HepG2 (cell line): ENCODE measurements around the gene DEDD2. TPM values are rescaled to one million over a fixed set of nuclear protein-coding genes. Genes with fewer than 3 reads are reported as not detected.

Experiments
- ARNT2 ChIP-seq: sonication (generic); formaldehyde crosslinking; IDR thresholded peaks from 2 replicates; pipeline ENCODE4 v1.8.0; 2022; ENCODE audit warnings: mild to moderate bottlenecking, low read depth, missing genetic modification reagents, moderate library complexity
- ATF7 ChIP-seq, 2 experiments: fragments of 450-650 bp in 1 of 2; sonication (generic) in 1 of 2; formaldehyde crosslinking in 1 of 2; IDR thresholded peaks; 2 replicates each; pipeline versions ENCODE4 v1.4.0 to v1.6.1; 2016 to 2020; ENCODE audit warnings: antibody characterized with exemption in 1 of 2, mild to moderate bottlenecking in 1 of 2, missing genetic modification reagents in 1 of 2
- EEA1 ChIP-seq: sonication (generic); formaldehyde crosslinking; IDR thresholded peaks from 2 replicates; pipeline ENCODE4 v1.5.1; 2020; ENCODE audit warnings: mild to moderate bottlenecking, missing genetic modification reagents, borderline replicate concordance
- HES4 ChIP-seq: sonication (generic); formaldehyde crosslinking; IDR thresholded peaks from 2 replicates; pipeline ENCODE4 v1.9.0; 2021; ENCODE audit warnings: mild to moderate bottlenecking, missing genetic modification reagents, borderline replicate concordance
- ISL2 ChIP-seq: sonication (generic); formaldehyde crosslinking; IDR thresholded peaks from 2 replicates; pipeline ENCODE4 v1.5.0; 2020; ENCODE audit warnings: missing genetic modification reagents
- MXD4 ChIP-seq: IDR thresholded peaks from 2 replicates; pipeline ENCODE4 v1.6.1; 2016; ENCODE audit warnings: mild to moderate bottlenecking, missing biosample characterization, missing genetic modification reagents
- MXI1 ChIP-seq: IDR thresholded peaks from 3 replicates; pipeline ENCODE4 v1.6.1; 2012; ENCODE audit warnings: low read depth, low read length, inconsistent platforms, borderline replicate concordance
- POGZ ChIP-seq: sonication (generic); formaldehyde crosslinking; IDR thresholded peaks from 2 replicates; pipeline ENCODE4 v1.4.0; 2020; ENCODE audit warnings: mild to moderate bottlenecking, missing genetic modification reagents
- RBFOX2 ChIP-seq: fragments of 200-400 bp; formaldehyde crosslinking; IDR thresholded peaks from 2 replicates; pipeline ENCODE4 v1.6.1; 2017; ENCODE audit warnings: low read depth, mild to moderate bottlenecking, low read length
- SALL2 ChIP-seq: sonication (generic); formaldehyde crosslinking; IDR thresholded peaks from 2 replicates; pipeline ENCODE4 v1.8.1; 2023; ENCODE audit warnings: mild to moderate bottlenecking, missing genetic modification reagents, inconsistent platforms
- TAF15 ChIP-seq: fragments of 200-400 bp; formaldehyde crosslinking; IDR thresholded peaks from one replicate; pipeline ENCODE4 v1.6.1; 2018; ENCODE audit warnings: mild to moderate bottlenecking, low read depth, low read length; ENCODE audit not compliant: poor library complexity, severe bottlenecking
- ZBTB42 ChIP-seq: sonication (generic); formaldehyde crosslinking; IDR thresholded peaks from 2 replicates; pipeline ENCODE4 v1.5.0; 2020; ENCODE audit warnings: mild to moderate bottlenecking, missing genetic modification reagents
- ZFP90 ChIP-seq: sonication (generic); formaldehyde crosslinking; IDR thresholded peaks from 2 replicates; pipeline ENCODE4 v1.8.0; 2022; ENCODE audit warnings: missing genetic modification reagents, mild to moderate bottlenecking, inconsistent platforms, borderline replicate concordance
- ZNF225 ChIP-seq: sonication (generic); formaldehyde crosslinking; IDR thresholded peaks from 2 replicates; pipeline ENCODE4 v1.4.0; 2020; ENCODE audit warnings: mild to moderate bottlenecking, missing genetic modification reagents
- ZNF572 ChIP-seq: sonication (generic); formaldehyde crosslinking; IDR thresholded peaks from 2 replicates; pipeline ENCODE4 v1.5.1; 2020; ENCODE audit warnings: mild to moderate bottlenecking, missing genetic modification reagents
- ZNF607 ChIP-seq: sonication (generic); formaldehyde crosslinking; IDR thresholded peaks from 2 replicates; pipeline ENCODE4 v1.5.1; 2020; ENCODE audit warnings: missing genetic modification reagents, mild to moderate bottlenecking, borderline replicate concordance
- ZNF619 ChIP-seq: sonication (generic); formaldehyde crosslinking; IDR thresholded peaks from 2 replicates; pipeline ENCODE4 v1.4.0; 2020; ENCODE audit warnings: mild to moderate bottlenecking, missing genetic modification reagents
- polyA plus RNA-seq, 8 experiments: library from polyadenylated mRNA; depleted of rRNA in 3 of 8; stranded (reverse) in 7 of 8; unstranded in 1 of 8; fragments of >200 nt; fragmentation: Illumina TruSeq in 4 of 8; extraction: Trizol in 4 of 8; gene quantifications; 2 replicates each; pipeline versions ENCODE4 v1.2.1 to v1.2.3, GENCODE V29; 2011 to 2016; ENCODE audit warnings: low read depth in 4 of 8, missing spikeins in 1 of 8, mixed read lengths in 1 of 8; ENCODE audit not compliant: insufficient read depth in 1 of 8
- total RNA-seq, 5 experiments: library from RNA; depleted of rRNA; stranded (reverse); fragments of >200 nt; fragmentation: Illumina TruSeq; extraction: Trizol; gene quantifications; 2 replicates each; pipeline ENCODE4 v1.2.3, GENCODE V29; 2016; ENCODE audit warnings: low read depth in 1 of 5
- TF ChIP-seq, protein P1 (sequence below): sonication (generic); formaldehyde crosslinking; IDR thresholded peaks from 2 replicates; pipeline ENCODE4 v1.8.1; 2023; ENCODE audit warnings: mild to moderate bottlenecking, missing genetic modification reagents
- TF ChIP-seq, protein P2 (sequence below): IDR thresholded peaks from 2 replicates; pipeline ENCODE4 v1.6.1; 2016; ENCODE audit warnings: low read depth, control low read depth
- TF ChIP-seq, protein P3 (sequence below): sonication (generic); formaldehyde crosslinking; IDR thresholded peaks from 2 replicates; pipeline ENCODE4 v1.4.0; 2020; ENCODE audit warnings: missing genetic modification reagents
- TF ChIP-seq, protein P4 (sequence below): sonication (generic); formaldehyde crosslinking; IDR thresholded peaks from 2 replicates; pipeline ENCODE4 v1.4.0; 2020; ENCODE audit warnings: mild to moderate bottlenecking, missing genetic modification reagents
- TF ChIP-seq, protein P5 (sequence below): sonication (generic); formaldehyde crosslinking; IDR thresholded peaks from 2 replicates; pipeline ENCODE4 v1.5.0; 2020; ENCODE audit warnings: missing genetic modification reagents, mild to moderate bottlenecking, borderline replicate concordance

Gene DEDD2
- total and polyA plus RNA-seq, 2 of the 13 experiments (the other 11 are each of a cell fraction or from before 2014, with no cell fraction given), result 19.2 to 24.7 TPM

DNA sequence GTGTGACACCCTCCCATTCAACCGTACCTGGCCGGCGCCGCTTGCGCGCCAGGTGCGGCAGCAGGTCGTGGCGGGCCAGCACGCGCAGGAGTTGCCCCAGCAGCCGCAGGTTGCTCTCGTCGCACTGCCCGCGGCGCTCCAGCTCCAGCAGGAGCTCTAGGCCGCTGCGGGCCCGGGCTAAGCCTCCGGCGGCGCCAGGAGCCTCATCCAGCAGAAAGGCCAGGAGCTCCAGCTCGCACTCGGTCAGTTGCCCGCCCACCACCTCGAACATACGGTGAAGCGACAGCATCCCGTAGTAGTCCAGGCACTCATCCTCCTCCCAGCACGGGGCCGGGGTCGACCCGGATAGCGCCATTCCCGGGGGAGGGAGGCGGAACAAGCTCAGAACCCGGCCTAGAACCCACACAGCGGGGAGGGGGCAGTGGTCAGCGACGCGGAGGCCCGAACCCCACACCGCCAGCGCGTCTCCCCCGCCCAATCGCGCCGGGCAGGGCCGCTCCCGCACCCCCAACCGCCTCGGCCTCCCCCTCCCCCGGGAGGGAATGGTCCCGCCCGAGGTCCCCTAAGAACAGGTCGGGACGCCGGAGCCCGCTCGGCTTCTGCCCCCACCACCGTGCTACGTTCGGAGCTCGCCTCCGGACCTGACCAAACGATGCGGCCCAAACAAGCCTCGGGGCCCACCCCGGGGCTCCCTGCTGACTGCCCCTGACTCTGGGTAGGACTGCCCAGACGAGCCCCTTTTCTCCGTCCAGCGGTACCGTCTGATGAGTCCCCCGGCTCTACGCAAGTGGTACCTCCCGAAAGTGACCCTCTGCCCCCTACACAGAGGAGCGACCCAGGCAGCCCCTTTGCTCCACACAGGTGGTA lies 591 bp downstream of the DEDD2 start (continued):
- TF ChIP-seq RBFOX2 (peak; percentile 65; the same call in 1 of the 2 replicates), ZNF619 (no peak), SALL2 (CRISPR knock-in tag) (peak; percentile 84), ZBTB42 (CRISPR knock-in tag) (0 out of 2 replicates have a peak, but pooled peaks have one; percentile 8), HES4 (CRISPR knock-in tag) (0 out of 2 replicates have a peak, but pooled peaks have one; percentile 30), ZFP90 (CRISPR knock-in tag) (no peak), ARNT2 (no peak; the same call in 1 of the 2 replicates), EEA1 (CRISPR knock-in tag) (0 out of 2 replicates have a peak, but pooled peaks have one; percentile 24), ZNF572 (CRISPR knock-in tag) (no peak), TAF15 (no peak), ZNF225 (CRISPR knock-in tag) (0 out of 2 replicates have a peak, but pooled peaks have one; percentile 22), MXI1 (peak; percentile 29; the same call in 1 of the 3 replicates), ZNF607 (CRISPR knock-in tag) (0 out of 2 replicates have a peak, but pooled peaks have one; percentile 14), ISL2 (CRISPR knock-in tag) (0 out of 2 replicates have a peak, but pooled peaks have one; percentile 37), MXD4 (0 out of 2 replicates have a peak, but pooled peaks have one; percentile 63), ATF7 (IDR thresholded peaks at IDR 0.05) (no peak), ATF7 (CRISPR knock-in tag; IDR thresholded peaks at IDR 0.05) (no peak), POGZ (peak; percentile 16; the same call in 1 of the 2 replicates)
- TF ChIP-seq, protein P1, sequence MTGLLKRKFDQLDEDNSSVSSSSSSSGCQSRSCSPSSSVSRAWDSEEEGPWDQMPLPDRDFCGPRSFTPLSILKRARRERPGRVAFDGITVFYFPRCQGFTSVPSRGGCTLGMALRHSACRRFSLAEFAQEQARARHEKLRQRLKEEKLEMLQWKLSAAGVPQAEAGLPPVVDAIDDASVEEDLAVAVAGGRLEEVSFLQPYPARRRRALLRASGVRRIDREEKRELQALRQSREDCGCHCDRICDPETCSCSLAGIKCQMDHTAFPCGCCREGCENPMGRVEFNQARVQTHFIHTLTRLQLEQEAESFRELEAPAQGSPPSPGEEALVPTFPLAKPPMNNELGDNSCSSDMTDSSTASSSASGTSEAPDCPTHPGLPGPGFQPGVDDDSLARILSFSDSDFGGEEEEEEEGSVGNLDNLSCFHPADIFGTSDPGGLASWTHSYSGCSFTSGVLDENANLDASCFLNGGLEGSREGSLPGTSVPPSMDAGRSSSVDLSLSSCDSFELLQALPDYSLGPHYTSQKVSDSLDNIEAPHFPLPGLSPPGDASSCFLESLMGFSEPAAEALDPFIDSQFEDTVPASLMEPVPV, result no peak
- TF ChIP-seq, protein P2, sequence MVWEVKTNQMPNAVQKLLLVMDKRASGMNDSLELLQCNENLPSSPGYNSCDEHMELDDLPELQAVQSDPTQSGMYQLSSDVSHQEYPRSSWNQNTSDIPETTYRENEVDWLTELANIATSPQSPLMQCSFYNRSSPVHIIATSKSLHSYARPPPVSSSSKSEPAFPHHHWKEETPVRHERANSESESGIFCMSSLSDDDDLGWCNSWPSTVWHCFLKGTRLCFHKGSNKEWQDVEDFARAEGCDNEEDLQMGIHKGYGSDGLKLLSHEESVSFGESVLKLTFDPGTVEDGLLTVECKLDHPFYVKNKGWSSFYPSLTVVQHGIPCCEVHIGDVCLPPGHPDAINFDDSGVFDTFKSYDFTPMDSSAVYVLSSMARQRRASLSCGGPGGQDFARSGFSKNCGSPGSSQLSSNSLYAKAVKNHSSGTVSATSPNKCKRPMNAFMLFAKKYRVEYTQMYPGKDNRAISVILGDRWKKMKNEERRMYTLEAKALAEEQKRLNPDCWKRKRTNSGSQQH (CRISPR knock-in tag), result no peak; the same call in 1 of the 2 replicates
- TF ChIP-seq, protein P3, sequence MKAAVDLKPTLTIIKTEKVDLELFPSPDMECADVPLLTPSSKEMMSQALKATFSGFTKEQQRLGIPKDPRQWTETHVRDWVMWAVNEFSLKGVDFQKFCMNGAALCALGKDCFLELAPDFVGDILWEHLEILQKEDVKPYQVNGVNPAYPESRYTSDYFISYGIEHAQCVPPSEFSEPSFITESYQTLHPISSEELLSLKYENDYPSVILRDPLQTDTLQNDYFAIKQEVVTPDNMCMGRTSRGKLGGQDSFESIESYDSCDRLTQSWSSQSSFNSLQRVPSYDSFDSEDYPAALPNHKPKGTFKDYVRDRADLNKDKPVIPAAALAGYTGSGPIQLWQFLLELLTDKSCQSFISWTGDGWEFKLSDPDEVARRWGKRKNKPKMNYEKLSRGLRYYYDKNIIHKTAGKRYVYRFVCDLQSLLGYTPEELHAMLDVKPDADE (CRISPR knock-in tag), result 0 out of 2 replicates have a peak, but pooled peaks have one; percentile 28
- TF ChIP-seq, protein P4, sequence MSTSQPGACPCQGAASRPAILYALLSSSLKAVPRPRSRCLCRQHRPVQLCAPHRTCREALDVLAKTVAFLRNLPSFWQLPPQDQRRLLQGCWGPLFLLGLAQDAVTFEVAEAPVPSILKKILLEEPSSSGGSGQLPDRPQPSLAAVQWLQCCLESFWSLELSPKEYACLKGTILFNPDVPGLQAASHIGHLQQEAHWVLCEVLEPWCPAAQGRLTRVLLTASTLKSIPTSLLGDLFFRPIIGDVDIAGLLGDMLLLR (CRISPR knock-in tag), result peak; percentile 78; the same call in 1 of the 2 replicates
- TF ChIP-seq, protein P5, sequence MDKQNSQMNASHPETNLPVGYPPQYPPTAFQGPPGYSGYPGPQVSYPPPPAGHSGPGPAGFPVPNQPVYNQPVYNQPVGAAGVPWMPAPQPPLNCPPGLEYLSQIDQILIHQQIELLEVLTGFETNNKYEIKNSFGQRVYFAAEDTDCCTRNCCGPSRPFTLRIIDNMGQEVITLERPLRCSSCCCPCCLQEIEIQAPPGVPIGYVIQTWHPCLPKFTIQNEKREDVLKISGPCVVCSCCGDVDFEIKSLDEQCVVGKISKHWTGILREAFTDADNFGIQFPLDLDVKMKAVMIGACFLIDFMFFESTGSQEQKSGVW, result 0 out of 2 replicates have a peak, but pooled peaks have one; percentile 25
